ENCODE data around the gene LIME1.

LIME1 gene

GRCh38 chr20:63697357-63697867, 39.1 kb upstream of the LIME1 start:
- no peak for DNase-seq

DNA sequence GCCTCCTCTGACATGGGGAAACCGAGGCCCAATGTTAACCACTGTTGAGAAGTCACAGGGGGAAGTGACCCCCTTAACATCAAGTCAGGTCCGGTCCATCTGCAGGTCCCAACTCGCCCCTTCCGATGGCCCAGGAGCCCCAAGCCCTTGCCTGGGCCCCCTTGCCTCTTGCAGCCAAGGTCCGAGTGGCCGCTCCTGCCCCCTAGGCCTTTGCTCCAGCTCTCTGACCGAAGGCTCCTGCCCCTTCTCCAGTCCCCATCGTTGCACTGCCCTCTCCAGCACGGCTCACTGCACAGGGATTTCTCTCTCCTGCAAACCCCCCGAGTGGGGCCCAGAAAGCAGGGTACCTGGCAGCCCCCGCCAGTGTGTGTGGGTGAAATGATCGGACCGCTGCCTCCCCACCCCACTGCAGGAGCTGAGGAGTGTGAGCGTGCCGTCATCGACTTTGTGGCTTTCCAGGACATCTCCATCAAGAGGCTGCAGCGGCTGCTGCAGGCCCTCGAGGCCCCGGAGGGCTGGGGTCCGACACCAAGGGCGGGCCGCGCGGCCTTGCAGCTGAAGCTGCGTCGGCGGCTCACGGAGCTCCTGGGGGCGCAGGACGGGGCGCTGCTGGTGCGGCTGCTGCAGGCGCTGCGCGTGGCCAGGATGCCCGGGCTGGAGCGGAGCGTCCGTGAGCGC, 38.5 kb upstream of the LIME1 start:
- no peak for DNase-seq

- peak; percentile 84 for DNase-seq
Observed at GRCh38 chr20:63698739-63699465, 37.6 kb upstream of the LIME1 start.

- DNase-seq = no peak
Observed at GRCh38 chr20:63699466-63700198, 36.8 kb upstream of the LIME1 start.

DNA sequence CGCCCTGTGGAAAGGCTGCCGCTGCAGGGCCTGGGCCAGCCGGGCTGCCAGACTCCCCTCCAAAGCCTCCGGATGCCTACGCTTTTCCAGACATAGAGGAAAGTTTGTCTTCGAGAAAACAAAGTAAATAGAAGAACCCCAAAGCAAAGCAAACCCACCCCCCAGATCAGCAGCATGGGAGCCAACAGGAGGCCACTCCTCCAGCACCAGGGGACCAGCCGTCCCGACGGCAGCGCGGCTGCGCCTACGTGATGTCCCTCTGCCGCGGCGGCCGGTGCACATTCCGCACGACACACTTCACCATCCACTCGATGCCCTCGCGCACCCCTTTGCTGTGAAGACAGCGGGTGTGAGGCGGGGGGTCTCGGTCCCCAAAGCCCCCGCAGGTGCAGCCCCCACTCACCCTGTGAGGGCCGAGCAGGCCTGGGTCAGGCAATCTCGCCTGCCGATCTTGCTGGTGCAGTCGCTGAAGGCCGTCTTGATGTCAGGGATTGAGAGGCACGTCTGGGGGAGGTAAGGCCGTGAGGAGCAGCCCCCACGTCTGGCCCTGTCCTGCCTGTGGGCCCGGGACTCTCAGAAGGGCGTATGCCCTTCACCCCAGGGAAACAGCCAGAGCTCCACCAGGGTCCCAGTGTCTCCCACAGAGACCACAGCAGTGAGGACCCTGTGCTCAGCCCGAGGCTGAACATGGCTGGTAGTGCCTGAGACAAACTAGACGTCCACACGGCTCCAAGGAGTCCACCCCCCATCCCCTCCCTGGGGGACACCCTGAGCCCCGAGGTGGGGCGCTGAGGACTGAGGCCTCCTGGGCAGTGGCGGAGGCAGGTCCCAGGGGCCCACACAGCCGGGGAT, 36.0 kb upstream of the LIME1 start:
- DNase-seq = peak; percentile 60

- no peak for DNase-seq
Observed at GRCh38 chr20:63701051-63701328, 35.5 kb upstream of the LIME1 start.

DNA sequence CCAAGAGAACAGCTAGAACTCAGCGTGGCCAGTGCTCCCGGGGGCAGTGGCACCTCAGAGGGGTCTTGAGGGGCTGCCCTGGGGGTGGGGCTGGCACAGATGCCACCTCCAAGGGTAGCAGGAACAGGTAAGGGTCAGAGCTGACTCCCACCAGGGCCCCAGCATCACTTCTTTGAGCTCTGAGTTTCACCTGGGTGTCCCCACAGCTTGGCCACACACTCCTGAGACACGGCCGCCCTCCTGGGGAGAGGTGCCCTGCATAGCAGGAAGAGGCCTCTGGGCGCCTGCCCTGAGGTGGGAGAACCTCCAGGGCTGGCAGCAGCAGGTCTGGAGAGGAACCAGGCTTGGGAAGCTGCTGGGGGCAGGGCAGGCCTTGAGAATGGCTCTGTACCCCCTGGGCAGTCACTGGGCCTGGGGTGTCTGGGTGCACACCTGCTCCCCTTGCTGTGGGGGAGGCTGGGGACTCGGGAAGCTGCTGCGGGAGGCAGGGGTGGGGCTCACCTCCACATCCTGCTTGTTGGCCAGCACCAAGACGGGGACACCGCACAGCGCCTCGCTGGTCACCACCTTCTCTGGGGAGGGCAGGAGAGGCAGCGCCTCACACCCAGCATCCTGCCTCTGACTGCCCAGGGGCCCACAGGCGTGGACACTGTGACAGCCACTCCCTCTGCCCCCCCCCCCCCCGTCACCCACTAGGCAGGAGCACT, 35.0 kb upstream of the LIME1 start:
- DNase-seq = peak; percentile 62

DNA sequence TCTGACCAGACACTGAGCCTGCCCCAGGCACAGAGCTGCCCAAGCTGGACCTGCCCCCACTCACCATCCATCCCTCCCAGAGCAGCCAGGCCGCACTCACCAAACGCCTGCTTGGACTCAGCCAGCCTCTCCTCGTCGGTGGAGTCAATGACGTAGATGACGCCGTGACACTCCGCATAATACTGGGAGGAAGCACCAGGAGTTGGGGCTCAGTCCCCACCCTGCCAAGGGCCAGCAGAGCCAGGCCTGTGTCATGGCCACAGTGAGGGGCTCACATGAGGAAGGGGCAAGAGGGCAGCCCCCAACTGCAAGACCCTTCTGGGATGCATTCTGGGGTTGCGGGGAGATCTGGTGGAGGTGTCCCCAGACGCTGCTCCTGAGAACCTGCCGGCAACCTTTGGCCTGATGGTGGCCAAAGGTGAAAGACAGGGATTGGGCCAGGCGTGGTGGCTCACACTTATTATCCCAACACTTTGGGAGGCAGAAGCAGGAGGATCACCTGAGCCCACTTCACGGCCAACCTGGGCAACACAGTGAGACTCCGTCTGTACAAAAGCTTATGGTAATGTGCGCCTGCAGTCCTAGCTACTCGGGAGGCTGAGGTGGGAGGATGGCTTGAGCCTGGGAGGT, 34.3 kb upstream of the LIME1 start:
- DNase-seq = peak; percentile 57

- peak; percentile 60 for DNase-seq
Observed at GRCh38 chr20:63702751-63703470, 33.6 kb upstream of the LIME1 start.

DNA sequence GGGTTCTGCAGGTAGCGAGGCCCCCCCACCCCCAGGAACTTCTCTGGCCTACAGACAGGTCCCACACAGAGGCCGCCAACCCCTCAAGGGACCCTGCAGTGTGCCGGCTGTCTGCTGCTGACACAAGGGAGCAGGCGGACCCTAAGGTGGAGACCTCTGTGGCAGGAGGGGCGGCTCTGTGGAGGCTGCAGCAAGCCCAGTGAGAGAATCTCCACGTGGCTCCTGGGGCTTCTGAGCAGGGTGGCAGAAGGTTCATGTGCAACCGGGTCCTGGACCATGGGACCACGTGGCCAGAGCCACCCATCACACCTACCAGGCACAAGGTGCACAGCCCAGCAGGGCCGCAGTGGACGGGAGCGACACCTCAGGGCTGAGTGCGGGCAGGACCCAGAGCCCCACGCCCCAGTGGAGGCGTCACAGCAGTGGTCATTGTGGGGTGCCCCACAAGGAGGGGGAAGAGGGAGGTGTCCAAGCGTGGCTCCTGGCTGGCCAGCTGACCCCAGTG, 32.9 kb upstream of the LIME1 start:
- DNase-seq = peak; percentile 58

DNA sequence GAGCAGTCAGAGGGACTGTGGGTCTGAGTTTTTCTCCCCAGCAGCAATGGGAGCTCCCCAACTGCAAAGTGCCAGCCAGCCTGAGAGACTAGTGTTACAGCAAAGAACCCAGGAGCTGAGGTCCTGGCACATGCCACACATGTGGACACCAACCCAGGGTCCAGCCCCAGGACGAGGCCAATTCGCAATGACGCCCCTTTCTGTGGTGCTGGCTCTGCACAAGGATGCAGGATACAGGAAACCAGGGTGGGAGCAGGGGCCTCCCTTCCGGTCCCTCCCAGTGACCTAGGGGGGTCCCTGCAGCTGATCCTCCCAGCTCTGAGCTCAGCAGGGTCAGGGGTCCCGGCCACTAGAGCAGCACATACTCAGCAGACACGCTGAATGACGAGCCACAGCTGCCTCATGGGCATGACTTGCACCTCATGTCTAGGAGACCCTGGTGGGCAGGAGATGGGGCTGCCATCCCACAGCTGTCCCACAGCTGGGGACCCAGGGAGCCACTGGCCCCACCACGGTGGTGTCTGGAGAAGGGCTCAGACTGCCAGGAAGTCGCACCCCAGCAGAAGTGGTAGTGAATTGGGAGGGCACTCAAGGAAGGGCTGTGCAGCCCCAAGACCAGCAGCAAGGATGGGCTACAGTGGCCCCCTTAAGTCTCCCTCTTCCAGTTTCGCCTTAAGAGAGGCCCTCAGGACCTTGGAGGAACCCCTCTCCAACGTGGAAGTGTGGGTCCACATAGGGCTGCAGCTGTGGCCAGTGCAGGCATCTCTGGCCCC, 32.3 kb upstream of the LIME1 start:
- peak; percentile 58 for DNase-seq

GRCh38 chr20:63704749-63705117, 31.7 kb upstream of the LIME1 start:
- DNase-seq = no peak

GRCh38 chr20:63705232-63706026, 31.0 kb upstream of the LIME1 start:
- DNase-seq = peak; percentile 30

DNA sequence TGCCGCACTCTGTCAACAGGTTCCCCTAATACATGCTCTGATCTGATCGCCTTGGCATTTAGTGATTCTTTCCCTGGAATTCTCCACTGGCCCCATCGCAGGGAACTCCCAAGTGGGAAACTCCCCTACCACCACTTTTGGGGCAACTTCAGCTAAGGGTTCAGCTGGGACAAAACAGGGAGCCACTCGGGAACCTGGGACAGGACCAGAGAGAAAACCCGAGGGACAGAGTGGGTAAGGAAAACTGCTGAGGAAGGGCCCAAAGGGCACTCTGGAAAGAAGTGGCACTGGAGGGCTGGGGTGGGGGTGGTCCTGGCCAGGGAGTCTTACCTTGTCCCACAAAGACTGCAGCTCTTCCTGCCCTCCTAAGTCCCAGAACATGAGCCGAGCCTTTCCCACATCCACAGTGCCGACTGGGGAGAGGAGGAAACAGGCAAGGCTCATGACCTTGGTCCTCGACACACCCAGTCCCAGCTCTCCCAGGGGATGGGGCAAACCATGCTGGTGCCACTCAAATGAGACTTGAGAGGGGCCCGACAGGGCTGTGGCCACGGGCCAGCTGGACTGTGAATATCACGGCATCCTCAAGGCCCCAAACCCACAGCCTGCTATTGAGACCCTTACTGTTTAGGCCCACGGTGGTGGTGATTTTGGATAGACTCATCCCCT, 30.3 kb upstream of the LIME1 start:
- DNase-seq = peak; percentile 61

GRCh38 chr20:63706852-63707557, 29.5 kb upstream of the LIME1 start:
- peak; percentile 88 for DNase-seq

- peak; percentile 96 for DNase-seq
Observed at GRCh38 chr20:63707558-63708300, 28.7 kb upstream of the LIME1 start, which contains the start of the genes ARFRP1 and ZGPAT. Gene ARFRP1 (minus strand): TSS chr20:63707976. CDS start chr20:63707091, 885 bp downstream. Gene ZGPAT (plus strand): TSS chr20:63708039. CDS start chr20:63708581, 542 bp downstream.
